Measurements from ENCODE around the gene GPR161. TPM values are rescaled to one million over a fixed set of nuclear protein-coding genes. Genes with fewer than 3 reads are reported as not detected.

The GPR161 gene
- total and polyA plus RNA-seq, 12 donors = 0.93 to 3.3 (median 2.3) TPM

DNA sequence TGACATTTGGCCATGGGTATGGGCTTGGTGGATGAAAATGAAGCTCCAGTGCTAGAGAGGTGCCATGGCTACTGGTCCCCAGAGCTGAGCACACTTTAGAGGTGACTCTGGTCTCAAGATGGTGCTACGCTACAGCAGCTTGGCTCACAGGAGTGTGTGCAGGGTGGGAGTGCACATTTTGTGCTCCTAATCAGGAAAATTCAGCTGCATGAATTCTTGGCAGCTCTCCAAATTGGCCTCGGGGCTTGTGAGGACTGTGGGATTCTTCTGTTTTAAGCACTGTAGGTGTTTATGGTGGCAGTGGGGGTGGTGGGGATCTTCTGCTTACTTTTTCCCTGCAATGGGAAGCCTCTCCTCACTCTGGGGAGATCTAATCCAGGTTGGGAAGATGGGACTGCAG, 24.7 kb upstream of the GPR161 start:
- TF ChIP-seq CTCF (IDR thresholded peaks at IDR 0.05) = no peak
- Histone ChIP-seq H3K27ac (no peak overlapping the region), H3K9me3 (peaks cover 0 to 39% (median 10%) of the 10 kb centered on the region in 11 donors), H3K27me3 (no peaks in the 10 kb centered on the region), H3K4me1 (no peaks in the 10 kb centered on the region), H3K4me3 (no peak overlapping the region), H3K36me3 (no peaks in the 10 kb centered on the region)
- ATAC-seq = no peak
- intact Hi-C loops (cut with DNase I) = no loop called here
- DNase-seq = no peak
- WGBS, 2 donors = 20 to 34% methylated on average over 2 of the region's 2 CpGs

DNA sequence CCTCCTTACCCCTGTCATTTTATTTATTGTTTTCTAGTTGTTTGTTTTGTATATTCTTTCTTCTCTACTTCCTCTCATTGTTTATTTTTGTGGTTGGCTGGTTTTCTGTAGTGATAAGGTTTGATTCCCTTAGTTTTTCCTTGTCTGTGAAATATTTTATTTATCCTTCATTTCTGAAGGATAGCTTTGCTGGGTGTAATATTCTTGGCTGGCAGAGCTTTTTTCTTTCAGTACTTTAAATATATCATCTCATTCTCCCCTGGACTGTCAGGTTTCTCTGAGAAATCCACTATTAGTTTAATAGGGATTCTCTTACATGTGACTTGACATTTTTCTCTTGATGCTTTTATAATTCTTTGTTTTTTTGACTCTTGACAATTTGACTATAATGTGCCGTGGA, 23.2 kb upstream of the GPR161 start:
- ATAC-seq = no peak
- H3K27ac ChIP-seq = no peak overlapping the region
- no peak for DNase-seq
- H3K9me3 ChIP-seq = peaks cover 0 to 39% (median 10%) of the 10 kb centered on the region in 11 donors
- H3K36me3 ChIP-seq = no peaks in the 10 kb centered on the region
- intact Hi-C loops (cut with DNase I) = no loop called here
- no peaks in the 10 kb centered on the region for H3K27me3 ChIP-seq
- no peaks in the 10 kb centered on the region for H3K4me1 ChIP-seq
- WGBS, 2 donors = 96 to 97% methylated on average over 1 of the region's 1 CpG
- no peak for TF ChIP-seq CTCF (IDR thresholded peaks at IDR 0.05)
- no peak overlapping the region for H3K4me3 ChIP-seq

GRCh38 chr1:168159251-168159650, 22.5 kb upstream of the GPR161 start:
- DNase-seq (no peak), ATAC-seq (no peak)
- TF ChIP-seq CTCF (IDR thresholded peaks at IDR 0.05) = no peak
- no peaks in the 10 kb centered on the region for H3K4me1 ChIP-seq
- H3K36me3 ChIP-seq = no peaks in the 10 kb centered on the region
- 60 to 72% methylated on average over 1 of the region's 1 CpG for WGBS, 2 donors
- no peaks in the 10 kb centered on the region for H3K27me3 ChIP-seq
- no peak overlapping the region for H3K4me3 ChIP-seq
- intact Hi-C loops (cut with DNase I) = no loop called here
- H3K9me3 ChIP-seq = peaks cover 0 to 39% (median 10%) of the 10 kb centered on the region in 11 donors
- no peak overlapping the region for H3K27ac ChIP-seq

DNA sequence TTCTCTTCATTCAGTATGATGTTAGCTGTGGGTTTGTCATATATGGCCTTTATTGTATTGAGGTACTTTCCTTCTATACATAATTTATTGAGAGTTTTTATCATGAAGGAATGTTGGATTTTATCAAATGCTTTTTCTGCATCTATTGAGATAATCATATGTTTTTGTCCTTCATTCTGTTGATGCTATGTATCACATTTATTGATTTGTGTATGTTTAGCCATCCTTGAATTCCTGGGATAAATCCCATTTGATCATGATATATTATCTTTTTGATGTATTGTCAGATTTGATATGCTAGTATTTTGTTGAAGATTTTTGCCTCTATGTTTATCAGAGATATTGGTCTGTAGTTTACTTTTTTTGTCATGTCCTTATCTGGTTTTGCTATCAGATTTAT, 20.9 kb upstream of the GPR161 start:
- intact Hi-C loops (cut with DNase I) = no loop called here
- no peak overlapping the region for H3K4me3 ChIP-seq

More for the DNA sequence above, 20.9 kb upstream of the GPR161 start:
- no peaks in the 10 kb centered on the region for H3K27me3 ChIP-seq
- TF ChIP-seq CTCF (IDR thresholded peaks at IDR 0.05) = no peak
- H3K9me3 ChIP-seq = peaks cover 0 to 39% (median 10%) of the 10 kb centered on the region in 11 donors
- DNase-seq (no peak), ATAC-seq (no peak)
- no peaks in the 10 kb centered on the region for H3K4me1 ChIP-seq
- H3K27ac ChIP-seq = no peak overlapping the region
- H3K36me3 ChIP-seq = no peaks in the 10 kb centered on the region

Data from heart right ventricle (tissue), 16 donors.